Measurements from ENCODE around the gene FLT1.
A peak's percentile ranks its signal among the peaks of the same experiment; 100 is the strongest.

Gene FLT1

DNA sequence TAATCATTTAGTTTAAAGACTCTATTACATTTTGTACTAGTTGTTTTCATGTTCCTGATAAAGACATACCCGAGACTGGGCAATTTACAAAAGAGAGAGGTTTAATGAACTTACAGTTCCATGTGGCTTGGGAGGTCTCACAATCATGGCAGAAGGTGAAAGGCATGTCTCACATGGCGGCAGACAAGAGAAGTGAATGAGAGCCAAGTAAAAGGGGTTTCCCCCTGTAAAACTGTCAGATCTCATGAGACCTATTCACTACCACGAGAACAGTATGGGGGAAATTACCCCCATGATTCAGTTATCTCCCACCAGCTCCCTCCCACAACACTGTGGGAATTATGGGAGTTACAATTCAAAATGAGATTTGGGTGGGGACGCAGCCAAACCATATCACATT, 227.4 kb downstream of the FLT1 start:
- Histone ChIP-seq H3K27me3 (ENCODE audit: insufficient read depth, poor library complexity, severe bottlenecking) (no peaks in the 10 kb centered on the region), H3K27ac (replicated peaks) (peak overlapping the region; percentile 75), H3K4me3 (replicated peaks; ENCODE audit: insufficient read depth, low read length) (no peak overlapping the region)
- TF ChIP-seq, protein P1, sequence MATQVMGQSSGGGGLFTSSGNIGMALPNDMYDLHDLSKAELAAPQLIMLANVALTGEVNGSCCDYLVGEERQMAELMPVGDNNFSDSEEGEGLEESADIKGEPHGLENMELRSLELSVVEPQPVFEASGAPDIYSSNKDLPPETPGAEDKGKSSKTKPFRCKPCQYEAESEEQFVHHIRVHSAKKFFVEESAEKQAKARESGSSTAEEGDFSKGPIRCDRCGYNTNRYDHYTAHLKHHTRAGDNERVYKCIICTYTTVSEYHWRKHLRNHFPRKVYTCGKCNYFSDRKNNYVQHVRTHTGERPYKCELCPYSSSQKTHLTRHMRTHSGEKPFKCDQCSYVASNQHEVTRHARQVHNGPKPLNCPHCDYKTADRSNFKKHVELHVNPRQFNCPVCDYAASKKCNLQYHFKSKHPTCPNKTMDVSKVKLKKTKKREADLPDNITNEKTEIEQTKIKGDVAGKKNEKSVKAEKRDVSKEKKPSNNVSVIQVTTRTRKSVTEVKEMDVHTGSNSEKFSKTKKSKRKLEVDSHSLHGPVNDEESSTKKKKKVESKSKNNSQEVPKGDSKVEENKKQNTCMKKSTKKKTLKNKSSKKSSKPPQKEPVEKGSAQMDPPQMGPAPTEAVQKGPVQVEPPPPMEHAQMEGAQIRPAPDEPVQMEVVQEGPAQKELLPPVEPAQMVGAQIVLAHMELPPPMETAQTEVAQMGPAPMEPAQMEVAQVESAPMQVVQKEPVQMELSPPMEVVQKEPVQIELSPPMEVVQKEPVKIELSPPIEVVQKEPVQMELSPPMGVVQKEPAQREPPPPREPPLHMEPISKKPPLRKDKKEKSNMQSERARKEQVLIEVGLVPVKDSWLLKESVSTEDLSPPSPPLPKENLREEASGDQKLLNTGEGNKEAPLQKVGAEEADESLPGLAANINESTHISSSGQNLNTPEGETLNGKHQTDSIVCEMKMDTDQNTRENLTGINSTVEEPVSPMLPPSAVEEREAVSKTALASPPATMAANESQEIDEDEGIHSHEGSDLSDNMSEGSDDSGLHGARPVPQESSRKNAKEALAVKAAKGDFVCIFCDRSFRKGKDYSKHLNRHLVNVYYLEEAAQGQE (IDR thresholded peaks at IDR 0.05; ENCODE audit: insufficient replicate concordance, low read depth): no peak
- TF ChIP-seq, protein P2, sequence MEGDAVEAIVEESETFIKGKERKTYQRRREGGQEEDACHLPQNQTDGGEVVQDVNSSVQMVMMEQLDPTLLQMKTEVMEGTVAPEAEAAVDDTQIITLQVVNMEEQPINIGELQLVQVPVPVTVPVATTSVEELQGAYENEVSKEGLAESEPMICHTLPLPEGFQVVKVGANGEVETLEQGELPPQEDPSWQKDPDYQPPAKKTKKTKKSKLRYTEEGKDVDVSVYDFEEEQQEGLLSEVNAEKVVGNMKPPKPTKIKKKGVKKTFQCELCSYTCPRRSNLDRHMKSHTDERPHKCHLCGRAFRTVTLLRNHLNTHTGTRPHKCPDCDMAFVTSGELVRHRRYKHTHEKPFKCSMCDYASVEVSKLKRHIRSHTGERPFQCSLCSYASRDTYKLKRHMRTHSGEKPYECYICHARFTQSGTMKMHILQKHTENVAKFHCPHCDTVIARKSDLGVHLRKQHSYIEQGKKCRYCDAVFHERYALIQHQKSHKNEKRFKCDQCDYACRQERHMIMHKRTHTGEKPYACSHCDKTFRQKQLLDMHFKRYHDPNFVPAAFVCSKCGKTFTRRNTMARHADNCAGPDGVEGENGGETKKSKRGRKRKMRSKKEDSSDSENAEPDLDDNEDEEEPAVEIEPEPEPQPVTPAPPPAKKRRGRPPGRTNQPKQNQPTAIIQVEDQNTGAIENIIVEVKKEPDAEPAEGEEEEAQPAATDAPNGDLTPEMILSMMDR (IDR thresholded peaks at IDR 0.05; ENCODE audit: insufficient read depth, low read length): no peak
- no peak for TF ChIP-seq GABPA (IDR thresholded peaks at IDR 0.05; ENCODE audit: low read depth)
- TF ChIP-seq SPI1 (IDR thresholded peaks at IDR 0.05; ENCODE audit: borderline replicate concordance, low read depth): no peak
- TF ChIP-seq POLR2AphosphoS5 (IDR thresholded peaks at IDR 0.05; ENCODE audit: low read depth): no peak
- DNase-seq (ENCODE audit: low read depth in 1 of 2, low spot score in 1 of 2): no peak

DNA sequence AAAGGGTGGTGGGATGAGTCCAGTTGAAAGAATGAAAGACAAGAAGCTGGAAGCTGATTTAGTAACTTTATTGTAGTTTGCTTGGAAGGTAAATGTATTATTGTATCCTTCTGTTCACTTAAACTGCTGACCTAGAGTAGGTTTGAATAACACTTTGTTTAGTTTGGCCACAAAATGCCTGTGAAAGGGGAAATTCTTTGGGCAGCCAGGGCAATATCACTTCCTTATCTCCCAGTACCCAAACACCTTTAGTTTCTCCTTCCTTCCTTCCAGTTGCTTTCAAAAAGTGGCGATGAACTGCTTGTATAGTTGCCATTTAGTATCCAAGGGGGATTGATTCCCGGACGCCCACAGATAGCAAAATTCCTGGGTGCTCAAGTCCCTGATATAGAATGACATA, 236.5 kb downstream of the FLT1 start:
- no peak for DNase-seq (ENCODE audit: low read depth in 1 of 2, low spot score in 1 of 2)
- Histone ChIP-seq H3K27me3 (ENCODE audit: insufficient read depth, poor library complexity, severe bottlenecking) (no peaks in the 10 kb centered on the region), H3K27ac (replicated peaks) (no peak overlapping the region), H3K4me3 (replicated peaks; ENCODE audit: insufficient read depth, low read length) (no peak overlapping the region)
- TF ChIP-seq, protein P2 (IDR thresholded peaks at IDR 0.05; ENCODE audit: insufficient read depth, low read length): no peak
- peak; percentile 36; the same call in 1 of the 2 replicates for TF ChIP-seq SPI1 (IDR thresholded peaks at IDR 0.05; ENCODE audit: borderline replicate concordance, low read depth)

DNA sequence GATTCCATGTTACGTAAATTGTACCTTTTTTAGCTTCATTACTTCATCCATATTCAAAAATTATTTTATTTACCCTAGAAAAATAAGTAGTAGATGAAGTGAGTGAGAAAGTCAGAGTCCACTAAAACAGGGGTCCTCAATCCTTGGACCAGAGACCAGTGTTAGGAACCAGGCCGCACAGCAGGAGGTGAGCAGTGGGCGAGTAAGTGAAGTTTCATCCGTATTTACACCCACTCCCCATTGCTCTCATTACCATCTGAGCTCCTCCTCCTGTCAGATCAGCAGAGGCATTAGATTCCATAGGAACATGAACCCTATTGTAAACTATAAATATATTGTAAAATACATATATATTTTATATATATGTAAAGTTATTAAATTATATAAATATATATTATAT, 237.6 kb downstream of the FLT1 start:
- no peaks in the 10 kb centered on the region for H3K27me3 ChIP-seq (ENCODE audit: insufficient read depth, poor library complexity, severe bottlenecking)
- DNase-seq (ENCODE audit: low read depth in 1 of 2, low spot score in 1 of 2): no peak
- TF ChIP-seq, protein P1 (IDR thresholded peaks at IDR 0.05; ENCODE audit: insufficient replicate concordance, low read depth): no peak
- no peak for TF ChIP-seq GABPA (IDR thresholded peaks at IDR 0.05; ENCODE audit: low read depth)
- TF ChIP-seq, protein P2 (IDR thresholded peaks at IDR 0.05; ENCODE audit: insufficient read depth, low read length): no peak
- TF ChIP-seq SPI1 (IDR thresholded peaks at IDR 0.05; ENCODE audit: borderline replicate concordance, low read depth): no peak
- TF ChIP-seq POLR2AphosphoS5 (IDR thresholded peaks at IDR 0.05; ENCODE audit: low read depth): no peak
- no peak overlapping the region for H3K4me3 ChIP-seq (replicated peaks; ENCODE audit: insufficient read depth, low read length)
- no peak overlapping the region for H3K27ac ChIP-seq (replicated peaks)

DNA sequence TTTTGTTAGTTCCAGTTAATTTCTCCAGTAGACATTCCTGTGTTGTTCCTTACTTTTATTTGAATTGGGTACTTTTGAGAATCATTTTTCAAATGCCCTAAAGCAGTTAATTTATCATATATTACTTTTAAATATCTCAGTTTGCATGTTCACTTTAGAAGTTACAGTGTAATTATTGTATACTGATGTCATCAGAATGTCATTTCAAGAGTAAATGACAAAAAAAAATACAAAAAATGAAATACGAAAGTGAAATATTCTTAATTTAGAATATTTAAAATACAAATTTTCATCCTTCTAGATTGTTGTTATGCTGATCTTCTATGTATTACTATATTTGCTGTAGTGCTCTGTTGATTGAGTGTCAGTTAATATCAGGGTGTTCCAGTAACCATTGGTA, 242.4 kb downstream of the FLT1 start:
- DNase-seq (ENCODE audit: low read depth in 1 of 2, low spot score in 1 of 2): no peak
- TF ChIP-seq GABPA (IDR thresholded peaks at IDR 0.05; ENCODE audit: low read depth): no peak
- TF ChIP-seq POLR2AphosphoS5 (IDR thresholded peaks at IDR 0.05; ENCODE audit: low read depth): no peak
- no peak for TF ChIP-seq SPI1 (IDR thresholded peaks at IDR 0.05; ENCODE audit: borderline replicate concordance, low read depth)
- TF ChIP-seq, protein P2 (IDR thresholded peaks at IDR 0.05; ENCODE audit: insufficient read depth, low read length): no peak
- TF ChIP-seq, protein P1 (IDR thresholded peaks at IDR 0.05; ENCODE audit: insufficient replicate concordance, low read depth): no peak
- H3K27ac ChIP-seq (replicated peaks): no peak overlapping the region
- H3K27me3 ChIP-seq (ENCODE audit: insufficient read depth, poor library complexity, severe bottlenecking): no peaks in the 10 kb centered on the region
- H3K4me3 ChIP-seq (replicated peaks; ENCODE audit: insufficient read depth, low read length): no peak overlapping the region

Measured in HL-60 (cell line).